ENCODE measurements around the gene CYP2D6.

DNA sequence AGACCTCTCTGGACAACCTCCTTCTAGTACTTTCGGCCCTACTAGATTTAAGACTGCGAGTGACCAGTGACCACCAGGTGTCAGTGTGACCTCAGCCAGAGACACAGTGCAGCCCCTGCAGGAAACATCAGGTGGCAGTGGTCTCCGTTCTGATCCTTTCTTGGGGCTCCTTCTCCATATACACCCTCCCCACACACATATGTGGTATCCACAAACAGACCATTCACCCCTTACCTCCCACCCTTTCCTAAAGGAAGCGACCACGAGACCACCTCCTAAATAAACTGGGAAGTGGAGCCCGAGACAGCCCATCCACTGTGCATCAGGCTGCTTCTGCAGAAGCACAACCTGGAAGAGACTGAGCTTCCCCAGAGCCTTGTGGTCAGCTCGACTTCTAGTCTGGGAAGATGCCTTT is 38.5 kb upstream of the CYP2D6 start:
- TF ChIP-seq GATA2 (IDR thresholded peaks at IDR 0.05; ENCODE audit: low read depth, low read length): no peak
- no peak for TF ChIP-seq GATA3 (IDR thresholded peaks at IDR 0.05; ENCODE audit: low read depth, low read length)
